GM21526 (cell line): ENCODE measurements around the gene TSPAN5.

Experiments used
- ATAC-seq: cut with Tn5 transposase; IDR thresholded peaks from one replicate; pipeline ENCODE4 v1.9.1; 2021; ENCODE audit warnings: moderate library complexity; ENCODE audit not compliant: unreplicated experiment, low FRiP score

The TSPAN5 gene

DNA sequence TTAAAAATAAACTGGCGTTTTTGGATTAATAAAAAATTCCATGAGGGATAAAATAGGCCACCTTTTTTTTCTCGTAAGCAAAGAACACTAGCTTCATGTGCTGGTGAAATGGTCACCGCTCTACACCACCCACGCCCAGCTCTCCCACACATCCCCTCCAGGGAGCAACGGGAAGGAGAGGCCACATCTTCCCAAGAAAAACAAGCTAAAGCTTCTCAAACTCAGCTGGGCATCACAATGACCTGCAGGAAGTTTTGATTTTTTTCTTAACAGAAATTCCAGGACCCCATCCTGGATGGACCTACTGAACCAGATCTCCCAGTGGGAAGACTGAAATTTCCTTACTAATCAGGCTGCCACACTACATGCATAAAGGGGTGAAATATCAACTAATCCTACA lies 9.8 kb downstream of the TSPAN5 start:
- ATAC-seq: no peak

DNA sequence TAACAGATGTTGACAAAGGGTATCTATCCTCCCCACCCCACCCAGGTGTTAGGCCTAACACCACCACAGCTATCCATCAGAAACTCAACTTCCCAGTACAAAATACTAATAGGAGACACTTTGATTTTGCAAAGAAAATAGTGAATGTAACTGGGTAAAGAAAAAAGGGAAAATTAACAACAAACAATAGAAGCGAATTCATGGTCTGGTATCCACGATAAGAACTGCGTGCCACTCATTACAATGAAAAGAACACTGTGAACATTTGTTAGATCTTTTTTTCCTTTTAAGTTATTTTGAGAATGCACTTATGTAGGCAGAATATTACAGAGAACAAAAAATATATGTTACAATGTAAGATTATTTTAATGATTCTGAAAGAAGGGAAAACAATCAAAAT lies 12.0 kb downstream of the TSPAN5 start:
- ATAC-seq: no peak

DNA sequence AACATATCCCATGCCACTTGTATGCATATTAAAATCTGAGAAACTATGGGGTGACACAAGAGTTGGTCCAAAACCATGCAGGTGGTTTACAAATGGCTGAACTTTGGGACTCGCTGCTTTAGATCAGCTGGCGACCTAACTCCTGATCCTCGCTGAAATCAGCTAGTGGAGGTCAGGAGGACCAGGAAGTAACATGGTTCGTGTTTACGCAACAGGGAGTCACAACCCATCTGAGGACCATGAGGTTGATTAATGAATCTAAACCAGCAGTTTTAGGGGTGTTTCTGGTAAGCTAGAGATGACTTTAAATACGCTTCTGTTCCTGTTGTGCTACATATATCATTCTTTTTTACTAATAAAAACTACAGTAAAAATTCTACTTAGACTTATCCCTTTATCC lies 12.9 kb downstream of the TSPAN5 start:
- ATAC-seq: no peak

DNA sequence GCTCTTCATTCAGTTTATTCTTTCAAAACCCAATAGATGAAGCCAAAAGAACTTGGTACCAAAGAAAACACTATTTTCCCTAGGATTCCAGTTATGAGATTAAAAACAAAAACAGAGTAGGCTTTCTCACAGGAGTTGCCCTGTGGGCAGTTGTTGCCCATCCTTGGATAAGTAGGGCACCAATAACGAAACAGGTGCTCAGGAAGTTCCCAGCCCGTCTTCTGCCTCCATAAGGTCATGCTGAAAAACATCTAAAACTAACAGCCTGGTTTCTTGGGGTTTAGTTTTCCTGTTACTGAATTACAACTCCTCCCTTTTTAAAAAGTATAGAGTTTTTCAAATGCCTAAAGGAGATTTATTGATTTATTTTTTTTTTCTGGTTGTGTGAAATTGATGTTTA lies 14.7 kb downstream of the TSPAN5 start:
- no peak for ATAC-seq

DNA sequence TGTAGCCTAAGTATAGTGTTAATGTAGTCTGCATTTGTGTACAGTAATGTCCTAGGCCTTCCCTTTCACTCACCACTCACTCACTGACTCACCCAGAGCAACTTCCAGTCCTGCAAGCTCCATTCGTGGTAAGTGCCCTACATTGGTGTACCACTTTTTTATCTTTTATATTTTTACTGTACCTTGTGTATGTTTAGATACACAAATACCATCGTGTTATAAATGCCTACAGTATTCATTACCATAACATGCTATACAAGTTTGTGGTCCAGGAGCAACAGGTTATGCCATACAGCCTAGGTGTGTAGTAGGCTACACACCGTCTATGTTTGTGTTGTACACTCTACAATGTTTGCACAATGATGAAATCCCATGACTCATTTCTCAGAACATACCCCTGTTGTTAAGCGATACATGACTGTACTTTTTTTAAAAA lies 15.4 kb downstream of the TSPAN5 start:
- ATAC-seq: no peak

DNA sequence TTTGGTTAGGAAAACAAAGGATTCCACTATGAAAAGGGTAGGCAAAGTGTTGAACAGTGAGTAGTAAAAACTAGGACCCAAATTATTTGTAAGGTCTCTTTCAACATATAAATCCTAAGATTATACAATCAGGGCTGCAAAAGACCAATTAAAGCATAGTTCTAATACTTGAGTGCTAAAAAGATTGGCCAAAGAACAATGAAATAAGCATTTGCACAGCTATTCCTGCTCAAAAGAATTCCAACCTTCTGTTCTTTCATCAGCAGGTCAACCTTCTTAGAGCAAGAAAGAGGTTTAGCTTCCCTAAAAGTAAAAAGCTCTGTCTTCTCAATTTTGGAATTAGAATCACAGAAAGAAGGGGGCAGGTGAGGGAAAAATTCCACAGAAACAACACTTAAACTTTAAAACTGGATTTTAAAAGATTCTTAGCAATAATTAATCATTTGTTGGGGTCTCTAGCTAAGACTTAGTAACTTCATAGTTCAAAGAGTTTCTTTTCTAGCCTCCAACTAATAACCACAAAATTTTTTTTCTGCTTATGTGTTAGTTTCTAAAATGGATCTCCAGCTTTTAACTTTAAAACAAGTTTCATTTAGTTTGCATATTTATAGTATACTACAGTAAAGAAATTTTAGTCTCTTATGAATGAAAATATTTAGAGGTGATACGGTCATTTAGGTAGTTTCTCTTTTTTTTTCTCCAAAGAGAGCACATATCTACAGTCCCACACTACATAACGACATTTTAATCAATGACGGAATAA lies 16.3 kb downstream of the TSPAN5 start:
- ATAC-seq: no peak

DNA sequence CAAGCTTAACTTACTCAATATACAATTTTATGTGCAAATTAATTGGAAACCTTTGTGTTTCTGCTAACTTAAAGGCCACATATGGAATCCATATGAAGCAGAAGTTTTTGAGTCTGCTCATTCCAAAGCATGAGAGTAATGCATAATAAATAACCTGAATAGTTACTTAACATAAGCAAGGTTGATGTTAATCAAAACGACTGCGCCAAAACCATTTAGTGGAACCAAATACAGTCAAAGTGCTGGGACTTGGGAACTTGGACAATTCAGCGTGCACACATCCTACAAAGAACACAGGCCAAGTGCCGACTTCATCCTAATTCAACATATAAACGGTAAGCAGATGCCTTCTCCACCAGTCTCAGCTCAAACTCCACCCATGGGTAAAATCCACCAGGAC lies 17.0 kb downstream of the TSPAN5 start:
- ATAC-seq: no peak

DNA sequence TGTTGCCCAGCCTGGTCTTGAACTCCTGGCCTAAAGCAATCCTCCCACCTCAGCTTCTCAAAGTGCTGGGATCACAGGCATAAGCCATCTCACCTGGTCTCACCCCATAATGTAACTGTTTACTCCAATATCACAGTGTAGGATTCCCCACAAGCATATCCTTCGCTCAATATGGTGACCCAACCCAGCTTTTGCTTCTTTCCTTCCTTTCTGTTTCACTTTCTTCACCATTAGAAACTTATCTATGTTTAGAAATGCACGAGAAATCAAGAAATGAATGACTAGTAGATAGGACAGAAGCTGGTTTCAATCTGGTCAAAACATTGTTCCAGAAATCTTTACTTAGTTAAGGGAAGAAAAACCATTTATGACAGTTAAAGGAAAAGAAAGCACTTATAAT lies 18.9 kb downstream of the TSPAN5 start:
- ATAC-seq: no peak

DNA sequence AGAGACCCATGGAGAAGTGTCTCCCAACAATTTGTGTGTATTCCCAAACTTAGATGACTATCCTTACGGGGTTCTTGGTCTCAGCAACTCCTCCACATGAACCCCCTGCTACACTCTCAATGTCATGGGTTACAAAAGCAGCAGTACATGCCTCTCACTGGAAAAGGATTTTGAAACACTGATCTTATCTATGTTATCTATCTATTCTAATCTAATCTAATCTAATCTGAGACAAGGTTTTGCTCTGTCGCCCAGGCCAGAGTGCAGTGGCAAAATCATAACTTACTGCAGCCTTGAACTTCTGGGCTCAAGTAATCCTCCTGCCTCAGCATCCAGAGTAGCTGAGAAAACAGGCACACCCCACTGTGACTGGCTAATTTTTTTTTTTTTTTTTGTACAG lies 19.3 kb downstream of the TSPAN5 start:
- no peak for ATAC-seq

DNA sequence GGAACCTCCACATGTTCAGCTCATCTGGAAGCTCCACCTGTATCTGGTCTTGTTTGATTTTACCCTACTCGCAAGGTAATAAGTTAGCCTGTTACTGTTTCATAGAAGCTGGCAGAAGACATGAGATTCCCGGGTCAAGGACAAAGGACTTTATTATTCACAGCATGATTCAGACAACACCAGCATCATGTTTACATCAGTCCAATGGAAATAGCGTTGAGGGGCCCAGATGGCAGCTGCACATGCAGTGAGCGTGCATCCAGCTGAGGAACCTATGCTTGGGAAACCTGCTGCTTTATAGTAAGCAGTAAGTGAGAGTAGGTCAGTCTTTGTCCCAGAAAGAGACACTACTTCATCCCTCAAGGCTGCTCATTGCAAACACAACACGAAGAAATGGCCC lies 19.8 kb downstream of the TSPAN5 start:
- ATAC-seq: no peak

DNA sequence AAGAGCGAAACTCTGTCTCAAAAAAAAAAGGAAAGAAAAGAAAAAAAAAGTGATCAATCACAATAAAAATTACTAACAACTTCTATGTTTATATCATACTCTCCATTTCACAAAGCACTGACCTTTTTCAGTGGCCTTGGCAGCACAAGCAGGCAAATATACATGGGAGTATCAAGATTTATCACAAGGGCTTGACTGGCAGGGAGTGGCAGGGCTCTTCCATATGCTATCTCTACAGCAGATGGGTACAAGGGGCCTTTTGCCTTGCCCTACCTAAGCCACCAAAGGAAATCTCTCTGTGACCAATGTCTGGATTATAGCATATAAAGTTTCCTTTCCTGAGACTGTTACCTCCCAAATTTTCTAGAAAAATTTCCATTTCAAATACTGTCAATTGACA lies 24.4 kb downstream of the TSPAN5 start:
- ATAC-seq: no peak

DNA sequence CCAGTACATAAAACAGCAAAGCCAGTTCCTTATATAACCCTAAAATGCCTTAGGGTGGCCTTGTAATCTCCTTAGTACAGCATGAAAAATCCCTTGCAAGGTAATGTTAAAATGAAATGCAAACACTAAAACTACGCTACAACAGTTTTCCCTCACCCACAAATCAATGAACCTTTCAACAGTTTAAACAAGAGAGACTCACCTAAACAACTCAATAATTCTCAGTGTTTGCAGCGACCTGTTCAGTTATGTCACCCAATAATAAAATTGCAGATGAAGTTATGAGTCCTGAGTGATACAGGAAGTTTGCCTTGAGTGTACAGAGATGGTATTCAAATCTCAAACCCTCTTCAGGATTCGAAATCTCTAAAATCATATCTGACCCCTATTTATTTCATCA lies 25.3 kb downstream of the TSPAN5 start:
- ATAC-seq: no peak

DNA sequence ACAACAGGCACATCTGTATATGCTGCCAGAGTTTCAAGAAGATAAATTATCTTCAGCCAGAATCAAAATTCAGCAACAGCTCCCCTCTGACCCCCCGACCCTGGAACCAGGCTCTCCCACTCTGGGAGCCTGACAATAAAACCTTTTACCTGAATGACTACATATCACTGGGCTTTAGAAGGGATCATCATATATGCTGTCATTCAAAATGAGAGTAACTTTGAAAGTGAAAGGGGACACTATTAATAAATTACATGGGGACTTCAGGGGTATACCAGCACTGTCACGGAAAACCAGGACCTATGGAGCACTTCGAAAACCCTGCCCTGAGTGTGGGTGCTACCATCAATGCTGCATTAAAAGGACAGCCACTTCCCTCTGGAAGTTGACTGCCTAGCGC lies 26.2 kb downstream of the TSPAN5 start:
- no peak for ATAC-seq

DNA sequence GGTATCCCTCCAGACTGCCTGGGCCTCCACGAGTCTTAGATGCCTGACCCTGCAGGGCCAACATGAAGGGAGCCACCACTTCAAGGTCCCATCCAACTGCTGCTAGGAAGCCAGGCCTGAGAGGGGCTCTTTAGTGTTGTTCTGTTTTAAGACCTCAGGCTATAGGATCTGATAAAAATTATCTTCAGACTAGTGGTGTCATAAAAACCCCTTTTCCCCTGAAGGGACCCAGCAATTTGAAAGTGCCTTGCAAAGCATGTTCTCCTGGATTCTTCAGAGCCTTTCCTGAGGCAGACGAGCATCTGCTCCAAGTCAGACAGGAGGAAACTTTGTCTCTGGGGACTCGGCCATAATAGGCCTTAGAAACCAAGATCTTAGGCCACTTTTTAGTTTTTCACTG lies 26.9 kb downstream of the TSPAN5 start:
- ATAC-seq: no peak

DNA sequence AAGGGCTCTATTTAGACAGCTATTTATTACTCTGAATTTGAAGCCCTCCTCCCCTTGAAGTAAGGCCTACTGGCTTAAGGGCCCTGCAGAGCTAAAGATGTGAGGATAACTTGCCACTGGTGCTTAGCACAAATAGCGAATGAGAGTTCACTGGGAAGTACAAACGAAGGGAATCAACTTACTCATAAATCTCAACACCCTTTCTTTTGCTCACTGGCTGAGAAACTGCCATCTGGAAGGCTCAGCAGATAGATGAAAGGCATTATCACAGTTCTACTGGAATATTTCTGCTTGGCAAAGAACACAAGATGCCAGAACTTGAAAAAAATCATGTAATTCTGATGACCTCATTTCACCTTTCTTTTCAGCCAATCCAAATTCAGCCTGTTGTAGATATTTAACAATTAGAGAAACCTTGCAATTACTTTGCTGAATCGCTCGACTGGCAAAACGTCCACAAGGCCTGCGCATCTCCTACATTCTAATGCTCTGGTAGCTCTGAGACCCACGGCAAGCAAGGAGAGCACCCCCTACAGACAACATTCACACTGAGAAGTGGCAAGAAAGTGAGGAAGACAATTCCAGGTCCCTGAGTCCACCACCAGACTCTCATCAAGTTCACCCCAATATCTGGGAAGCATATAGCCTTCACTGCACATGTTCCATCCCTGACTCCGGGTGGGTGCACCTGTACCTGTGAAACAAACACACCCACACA lies 27.5 kb downstream of the TSPAN5 start:
- ATAC-seq: no peak

DNA sequence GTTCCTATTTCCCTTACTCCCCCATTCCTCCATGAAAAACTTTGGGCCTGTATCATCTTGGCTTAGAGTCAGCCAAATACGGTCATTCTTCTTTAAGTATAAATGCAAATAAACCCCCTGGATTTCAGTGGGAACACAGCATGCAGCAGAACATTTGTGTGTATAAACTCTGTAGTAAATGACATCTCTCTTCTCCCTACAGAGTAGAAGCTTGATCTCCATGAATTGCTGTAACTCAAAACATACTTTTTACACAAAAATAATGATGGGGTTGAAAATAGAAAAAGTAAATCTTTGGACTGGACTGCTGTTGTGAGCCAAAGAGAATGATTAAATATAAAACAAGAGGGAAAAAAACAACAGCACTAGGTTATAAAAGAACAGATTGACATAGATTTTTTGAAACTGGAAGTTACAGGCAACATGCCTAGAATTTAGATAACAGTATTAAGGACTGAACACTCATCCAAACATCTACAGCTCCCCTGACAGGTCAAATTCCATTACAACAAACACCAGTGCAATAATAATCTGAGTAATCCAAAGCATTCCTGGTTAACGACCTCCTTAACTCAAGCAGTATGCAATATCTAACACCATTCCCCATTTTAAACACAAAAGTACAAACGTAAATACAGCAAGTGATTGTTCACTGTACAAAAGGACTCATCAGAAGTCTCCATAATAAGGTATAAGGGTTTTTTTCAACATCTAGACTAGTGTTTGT lies 30.7 kb downstream of the TSPAN5 start:
- no peak for ATAC-seq

DNA sequence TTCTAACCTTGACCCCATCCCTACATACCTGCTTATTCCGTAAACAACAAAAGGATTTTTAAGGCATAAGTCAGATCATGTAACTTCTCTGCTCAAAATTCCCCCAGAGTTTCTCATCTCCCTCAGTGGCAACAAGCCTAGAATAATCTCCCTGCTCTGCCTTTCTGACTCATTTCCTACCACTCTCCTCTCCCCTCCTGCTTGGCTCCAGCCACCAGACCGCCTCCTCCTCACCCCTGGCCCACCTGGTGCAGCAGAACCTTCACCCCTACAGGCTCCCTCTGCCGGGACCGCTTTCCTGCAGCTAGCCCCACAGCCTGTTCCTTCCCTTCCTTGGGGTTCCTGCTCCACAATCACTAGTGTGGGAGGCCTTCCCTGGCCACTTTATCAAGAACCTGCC lies 32.1 kb downstream of the TSPAN5 start:
- no peak for ATAC-seq

DNA sequence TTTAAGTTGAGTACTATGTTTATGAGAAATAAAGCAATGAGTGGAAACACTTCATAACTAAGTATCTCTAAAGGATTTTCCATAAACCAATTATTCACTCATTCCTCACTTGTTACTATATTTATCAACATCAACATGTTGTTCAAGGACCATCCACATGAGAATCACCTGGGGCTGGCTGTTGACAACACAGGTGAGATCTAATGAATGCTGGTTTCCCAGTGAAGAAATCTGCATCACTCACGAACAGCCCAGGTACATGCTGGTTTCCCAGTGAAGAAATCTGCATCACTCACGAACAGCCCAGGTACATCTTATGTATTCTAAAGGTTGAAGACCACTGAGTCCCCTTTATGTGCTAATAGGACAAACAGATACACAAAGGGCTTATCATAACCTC lies 32.5 kb downstream of the TSPAN5 start:
- ATAC-seq: no peak

DNA sequence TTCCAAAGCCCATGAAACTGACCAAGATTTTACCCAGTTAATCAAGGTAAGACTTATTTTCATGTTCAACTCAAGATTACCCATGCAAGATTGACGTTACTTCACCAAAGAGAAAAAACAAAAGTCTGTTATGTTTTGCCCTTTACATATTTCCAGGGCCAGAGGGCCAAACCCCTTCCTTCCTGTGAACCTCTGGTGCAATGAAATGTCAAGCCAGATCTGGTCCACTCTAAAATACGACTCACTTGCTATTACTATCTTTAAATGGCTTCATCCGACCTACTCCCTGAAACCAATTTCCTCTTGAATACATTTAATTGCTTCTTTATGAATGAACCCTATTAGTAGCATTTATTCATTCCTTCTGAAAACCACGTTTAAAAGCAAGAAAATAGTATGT lies 33.0 kb downstream of the TSPAN5 start:
- ATAC-seq: no peak

DNA sequence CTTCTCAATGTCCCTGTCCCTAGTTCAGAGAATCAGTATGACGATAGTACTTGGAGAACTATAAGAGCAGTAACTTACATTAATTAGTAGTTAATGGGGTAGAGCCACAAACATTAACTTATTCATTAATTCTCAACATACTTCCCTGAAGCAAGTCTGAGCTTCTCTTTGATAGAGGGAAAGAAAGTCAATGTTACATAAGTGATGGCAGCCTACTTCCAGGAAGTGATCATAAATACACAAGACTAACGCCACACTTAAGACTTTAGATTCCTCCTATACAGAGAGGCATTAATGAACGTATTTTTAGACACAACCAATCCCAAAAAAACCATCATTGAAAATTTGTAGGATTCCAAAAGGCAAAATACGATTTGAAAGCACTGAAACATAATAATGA lies 33.8 kb downstream of the TSPAN5 start:
- no peak for ATAC-seq

DNA sequence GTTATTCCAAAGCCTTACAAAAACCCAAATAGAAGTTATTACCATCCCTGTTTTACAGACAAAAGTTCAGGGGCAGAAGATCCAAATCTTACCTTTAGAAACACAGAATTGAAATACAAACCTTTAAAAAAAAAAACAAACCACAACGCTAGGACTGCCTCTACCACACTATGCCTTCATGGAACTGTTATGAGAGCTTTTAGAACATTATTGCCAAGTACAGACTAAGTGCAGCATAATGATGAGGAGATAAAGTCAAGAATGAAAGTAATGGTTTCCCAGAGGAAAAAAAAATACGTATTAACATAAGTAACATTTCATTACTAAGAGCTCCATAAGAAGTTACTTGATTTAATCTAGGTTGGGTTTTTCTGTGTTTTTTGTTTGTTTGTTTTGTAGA lies 34.3 kb downstream of the TSPAN5 start:
- ATAC-seq: no peak
